Measurements from ENCODE around the gene COX6B2.

DNA sequence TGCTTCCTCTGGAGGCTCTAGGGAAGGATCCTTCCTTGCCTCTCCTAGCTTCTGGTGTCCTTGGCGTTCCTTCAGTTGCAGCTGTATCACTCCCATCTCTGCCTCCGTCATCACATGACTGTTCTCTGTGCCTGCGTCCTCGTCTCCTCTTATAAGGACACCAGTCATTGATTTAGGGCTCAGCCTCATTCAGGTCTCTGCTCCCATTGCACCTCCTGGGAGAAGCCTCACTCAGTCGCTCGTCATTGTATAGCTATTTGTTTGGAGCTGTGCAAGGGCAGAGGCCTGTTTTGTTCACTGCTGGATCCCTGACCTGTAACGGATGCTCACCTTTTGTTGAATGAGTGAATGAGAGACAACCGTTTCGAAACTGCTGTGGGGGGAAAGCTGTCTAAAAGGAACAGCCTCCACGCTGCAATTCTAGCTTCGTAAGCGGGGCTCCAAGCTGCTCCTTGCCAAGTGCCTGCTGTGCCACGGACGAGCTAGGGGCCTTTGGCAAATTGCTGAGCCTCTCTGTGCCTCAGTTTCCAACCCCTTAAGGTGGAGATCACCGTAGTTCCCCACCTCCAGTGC lies 53.5 kb downstream of the COX6B2 start:
- TF ChIP-seq, protein P1, sequence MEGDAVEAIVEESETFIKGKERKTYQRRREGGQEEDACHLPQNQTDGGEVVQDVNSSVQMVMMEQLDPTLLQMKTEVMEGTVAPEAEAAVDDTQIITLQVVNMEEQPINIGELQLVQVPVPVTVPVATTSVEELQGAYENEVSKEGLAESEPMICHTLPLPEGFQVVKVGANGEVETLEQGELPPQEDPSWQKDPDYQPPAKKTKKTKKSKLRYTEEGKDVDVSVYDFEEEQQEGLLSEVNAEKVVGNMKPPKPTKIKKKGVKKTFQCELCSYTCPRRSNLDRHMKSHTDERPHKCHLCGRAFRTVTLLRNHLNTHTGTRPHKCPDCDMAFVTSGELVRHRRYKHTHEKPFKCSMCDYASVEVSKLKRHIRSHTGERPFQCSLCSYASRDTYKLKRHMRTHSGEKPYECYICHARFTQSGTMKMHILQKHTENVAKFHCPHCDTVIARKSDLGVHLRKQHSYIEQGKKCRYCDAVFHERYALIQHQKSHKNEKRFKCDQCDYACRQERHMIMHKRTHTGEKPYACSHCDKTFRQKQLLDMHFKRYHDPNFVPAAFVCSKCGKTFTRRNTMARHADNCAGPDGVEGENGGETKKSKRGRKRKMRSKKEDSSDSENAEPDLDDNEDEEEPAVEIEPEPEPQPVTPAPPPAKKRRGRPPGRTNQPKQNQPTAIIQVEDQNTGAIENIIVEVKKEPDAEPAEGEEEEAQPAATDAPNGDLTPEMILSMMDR (IDR thresholded peaks at IDR 0.05) = no peak
- TF ChIP-seq POLR2AphosphoS5 (IDR thresholded peaks at IDR 0.05; ENCODE audit: low read depth, low read length) = no peak

Measured in Panc1 (cell line).